HG02623 (cell line): ENCODE measurements around the gene RNU5B-1.

Experiments
- ATAC-seq: cut with Tn5 transposase; IDR thresholded peaks from one replicate; pipeline ENCODE4 v1.9.1; 2021; ENCODE audit warnings: moderate library complexity; ENCODE audit not compliant: unreplicated experiment

RNU5B-1 gene

DNA sequence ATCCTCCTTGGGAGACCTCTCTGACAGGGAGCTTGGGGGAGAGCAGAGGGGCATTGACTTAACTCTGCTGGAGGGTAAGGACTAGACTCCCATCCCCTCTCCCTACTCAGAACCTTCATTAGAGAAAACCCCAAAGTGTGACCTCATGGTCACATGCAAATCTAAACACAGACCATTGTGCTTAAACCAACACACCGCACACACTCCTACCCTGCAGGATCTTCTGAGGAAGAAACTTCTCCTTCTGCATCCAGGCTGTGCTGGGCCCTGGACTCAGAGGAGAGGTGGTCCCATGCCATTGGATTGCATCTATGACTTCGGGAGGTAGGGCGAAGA is 17.0 kb upstream of the RNU5B-1 start:
- ATAC-seq, result no peak

DNA sequence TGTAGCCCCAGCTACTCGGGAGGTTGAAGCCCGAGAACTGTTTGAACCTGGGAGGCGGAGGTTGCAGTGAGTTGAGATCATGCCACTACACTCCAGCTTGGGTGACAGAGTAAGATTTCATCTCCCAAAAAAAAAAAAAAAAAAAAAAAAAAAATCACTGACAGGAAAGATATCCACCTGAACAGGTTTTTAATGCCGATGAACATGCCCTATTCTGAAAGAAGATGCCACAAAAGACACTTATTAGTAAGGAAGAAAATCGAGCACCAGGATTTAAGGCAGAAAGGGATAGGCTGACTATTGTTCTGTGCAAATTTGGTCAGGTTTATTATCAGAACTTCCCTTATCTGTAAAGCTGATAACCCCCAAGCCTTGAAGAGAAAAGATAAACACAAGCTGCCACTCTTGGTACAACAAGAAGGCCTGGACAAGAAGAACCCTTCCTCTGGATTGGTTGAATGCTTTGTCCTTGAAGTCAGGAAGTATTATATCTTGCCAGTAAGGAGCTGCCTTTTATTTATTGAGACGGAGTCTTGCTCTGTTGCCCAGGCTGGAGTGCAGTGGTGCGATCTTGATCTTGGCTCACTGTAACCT is 15.1 kb upstream of the RNU5B-1 start:
- no peak for ATAC-seq

DNA sequence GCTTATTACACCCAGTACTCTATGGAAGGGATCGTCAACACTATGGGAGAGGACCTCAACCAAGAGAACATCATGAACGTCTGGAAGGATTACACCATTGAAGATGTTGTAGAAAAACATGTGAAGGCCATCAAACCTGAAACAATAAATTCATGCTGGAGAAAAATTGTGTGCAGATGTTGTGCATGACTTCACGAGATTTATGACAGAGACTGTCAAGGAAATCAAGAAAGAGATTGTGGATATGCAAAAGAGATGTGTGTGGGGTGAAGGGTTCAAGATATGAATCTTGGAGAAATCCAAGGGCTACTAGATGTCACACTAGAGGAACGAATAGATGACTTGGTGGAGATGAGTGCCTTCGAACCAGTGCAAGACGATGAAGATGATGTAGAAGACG is 14.2 kb upstream of the RNU5B-1 start:
- no peak for ATAC-seq

DNA sequence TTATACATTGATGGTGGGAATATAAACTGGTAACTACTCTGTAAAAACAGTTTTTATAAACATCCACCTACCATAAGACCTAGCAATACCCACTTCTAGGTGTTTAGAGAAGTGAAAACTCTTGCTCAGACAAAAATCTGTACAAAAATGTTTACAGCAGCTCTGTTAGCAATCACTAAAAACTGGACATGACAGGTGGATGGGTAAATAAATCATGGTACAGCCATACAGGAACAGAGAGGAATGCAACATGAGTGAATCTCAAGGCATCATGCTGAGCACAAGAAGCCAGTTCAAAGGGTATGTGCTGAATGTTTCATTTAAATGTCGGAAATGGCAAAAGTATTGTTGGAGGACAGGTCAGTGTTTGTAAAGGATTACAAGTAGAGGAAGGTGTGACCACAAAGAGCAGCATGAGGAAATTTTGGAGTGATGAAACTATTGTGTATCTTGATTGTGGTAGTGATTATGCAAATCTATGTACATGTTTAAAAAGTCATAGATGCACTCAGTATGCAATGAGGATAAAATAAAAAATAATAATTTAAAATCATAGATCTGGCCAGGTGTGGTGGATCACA is 11.4 kb upstream of the RNU5B-1 start:
- ATAC-seq, result no peak

DNA sequence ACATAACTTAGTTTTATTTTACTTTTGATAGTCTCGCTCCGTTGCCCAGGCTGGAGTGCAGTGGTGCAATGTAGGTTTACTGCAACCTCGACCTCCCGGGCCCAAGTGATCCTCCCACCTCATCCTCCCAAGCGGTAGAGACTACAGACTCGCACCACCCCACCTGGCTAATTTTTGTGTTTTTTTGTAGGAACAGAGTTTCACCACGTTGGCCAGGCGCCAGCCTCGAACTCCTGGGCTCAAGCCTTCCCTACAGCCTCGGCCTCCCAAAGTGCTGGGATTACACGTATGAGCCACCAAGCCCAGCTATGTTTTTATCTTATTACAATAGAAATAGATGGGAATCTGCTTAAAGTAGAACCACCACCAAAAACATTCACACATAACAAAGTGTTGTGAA is 5.7 kb upstream of the RNU5B-1 start:
- ATAC-seq, result no peak

DNA sequence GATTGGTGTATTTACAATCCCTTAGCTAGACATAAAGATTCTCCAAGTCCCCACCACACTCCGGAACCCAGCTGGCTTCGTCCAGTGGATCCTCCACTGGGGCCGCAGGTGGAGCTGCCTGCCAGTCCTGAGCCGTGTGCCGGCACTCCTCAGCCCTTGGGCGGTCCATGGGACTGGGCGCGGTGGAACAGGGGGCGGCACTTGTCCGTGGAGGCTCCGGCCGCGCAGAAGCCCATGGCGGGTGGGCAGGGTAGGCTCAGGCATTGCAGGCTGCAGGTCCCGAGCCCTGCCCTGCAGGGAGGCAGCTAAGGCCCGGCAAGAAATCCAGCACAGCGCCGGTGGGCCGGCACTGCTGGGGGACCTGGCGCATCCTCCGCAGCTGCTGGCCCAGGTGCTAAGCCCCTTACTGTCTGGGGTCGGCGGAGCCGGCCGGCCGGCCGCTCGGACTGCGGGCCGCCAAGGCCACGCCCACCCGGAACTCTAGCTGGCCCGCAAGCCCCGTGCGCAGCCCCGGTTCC is 3.5 kb upstream of the RNU5B-1 start:
- no peak for ATAC-seq

DNA sequence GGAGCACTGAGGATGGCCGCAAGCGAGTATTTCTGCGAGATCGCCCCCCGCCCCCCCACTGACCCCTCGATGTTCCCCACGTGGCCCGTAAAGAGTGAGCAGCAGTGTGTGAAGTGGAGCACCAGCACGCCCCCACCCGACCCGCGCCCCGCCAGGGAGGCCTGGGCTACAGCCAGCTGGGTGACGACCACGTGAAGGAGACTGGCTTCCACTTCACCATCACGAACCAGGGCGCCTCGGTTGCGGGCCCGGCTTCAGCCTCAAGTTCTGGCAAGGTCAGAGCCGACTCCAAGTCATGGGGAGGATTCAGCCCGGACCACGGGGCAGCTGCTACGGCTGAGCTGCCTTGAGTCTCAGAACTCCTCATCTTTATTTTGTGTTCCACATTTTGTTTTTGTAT is 2.4 kb upstream of the RNU5B-1 start:
- ATAC-seq, result no peak

DNA sequence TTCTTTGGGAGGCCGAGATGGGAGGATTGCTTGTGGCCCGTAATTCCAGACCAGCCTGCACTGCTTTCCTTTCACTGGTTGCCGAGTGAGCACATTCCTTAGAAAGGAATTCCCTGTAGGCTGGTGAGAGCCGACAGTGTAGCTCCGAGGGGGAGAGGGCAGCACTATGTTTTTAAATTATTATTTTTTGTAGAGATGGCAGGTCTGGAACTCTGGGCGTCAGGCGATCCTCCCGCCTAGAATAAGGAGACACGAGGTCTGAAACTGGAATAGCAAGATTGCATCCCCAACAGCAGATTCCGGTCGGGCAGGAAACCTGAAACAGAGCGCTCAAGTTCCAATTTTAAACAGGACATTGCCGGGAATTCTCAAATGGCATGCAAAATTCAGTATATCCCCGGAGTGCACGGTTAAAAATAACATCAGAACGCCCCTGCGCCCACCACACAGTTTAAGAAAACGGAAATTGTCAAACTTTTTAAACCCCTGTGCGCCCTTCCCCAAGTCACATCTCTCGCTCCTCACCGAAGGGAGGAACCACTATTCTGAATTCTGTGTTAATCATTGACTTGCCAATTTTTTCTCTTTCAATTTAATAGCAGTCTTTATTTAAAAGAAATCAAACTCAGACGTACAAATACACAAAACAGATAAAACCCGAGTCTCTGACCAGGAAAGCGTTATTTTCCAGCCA is 643 bp upstream of the RNU5B-1 start:
- no peak for ATAC-seq

DNA sequence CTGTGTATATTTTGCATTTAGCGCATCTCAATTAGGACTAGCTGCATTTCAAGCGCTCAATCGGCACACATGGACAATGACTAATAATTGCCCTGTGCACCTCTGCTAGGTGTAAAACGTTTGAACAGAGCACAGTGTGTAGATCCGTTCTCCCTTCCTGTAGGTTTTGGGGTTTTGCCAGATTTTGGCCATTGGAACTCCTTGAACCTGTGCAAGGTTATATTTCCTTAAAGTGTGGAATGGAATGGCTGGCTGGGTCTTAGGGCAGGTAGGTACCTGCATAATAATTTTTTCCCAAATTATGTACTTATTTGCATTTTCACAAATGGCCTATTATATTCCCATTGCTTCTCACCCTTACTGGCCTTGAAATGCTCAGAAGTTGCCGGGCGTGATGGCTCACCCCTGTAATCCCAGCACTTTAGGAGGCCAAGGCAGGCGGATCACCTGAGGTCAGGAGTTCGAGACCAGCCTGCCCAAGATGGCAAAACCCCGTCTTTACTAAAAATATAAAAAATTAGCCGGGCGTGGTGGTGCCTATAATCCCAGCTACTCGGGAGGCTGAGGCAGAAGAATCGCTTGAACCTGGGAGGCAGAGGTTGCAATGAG is 777 bp downstream of the RNU5B-1 start:
- ATAC-seq, result peak; percentile 30

DNA sequence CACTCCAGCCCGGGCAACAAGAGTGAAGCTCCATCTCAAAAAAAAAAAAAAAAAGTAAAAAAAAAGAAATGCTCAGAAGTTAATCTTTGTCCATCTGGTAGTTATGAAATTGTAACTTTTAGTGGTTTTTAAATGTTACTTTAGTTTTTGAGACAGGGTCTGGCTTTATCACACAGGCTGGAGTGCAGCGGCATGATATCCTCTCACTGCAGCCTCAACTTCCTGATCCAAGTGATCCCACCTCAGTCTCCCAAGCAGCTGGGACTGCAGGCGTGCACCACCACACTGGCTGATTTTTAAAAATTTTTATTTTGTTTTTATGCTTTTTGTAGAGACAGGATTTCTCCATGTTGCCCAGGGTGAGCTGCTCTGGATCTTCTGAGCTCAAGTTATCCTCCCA is 1.3 kb downstream of the RNU5B-1 start:
- no peak for ATAC-seq

DNA sequence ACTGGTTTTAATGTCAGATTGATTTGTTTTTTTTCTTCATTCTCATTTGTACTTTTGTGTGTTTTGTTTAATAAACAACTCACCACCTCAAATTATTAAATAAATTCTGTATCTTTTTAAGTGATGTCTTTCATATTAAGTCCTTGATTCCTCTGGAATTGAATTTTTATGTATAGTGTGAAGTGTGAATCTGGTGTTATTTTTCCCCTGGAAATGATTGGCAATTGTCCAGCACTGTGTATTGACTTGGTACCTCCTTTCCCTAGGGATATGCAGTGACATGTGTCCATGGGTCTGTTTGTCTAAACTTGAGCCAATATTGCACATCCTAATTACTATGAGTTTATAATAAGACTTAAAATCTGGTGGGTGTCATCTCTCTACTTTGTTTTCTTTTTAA is 2.1 kb downstream of the RNU5B-1 start:
- no peak for ATAC-seq

DNA sequence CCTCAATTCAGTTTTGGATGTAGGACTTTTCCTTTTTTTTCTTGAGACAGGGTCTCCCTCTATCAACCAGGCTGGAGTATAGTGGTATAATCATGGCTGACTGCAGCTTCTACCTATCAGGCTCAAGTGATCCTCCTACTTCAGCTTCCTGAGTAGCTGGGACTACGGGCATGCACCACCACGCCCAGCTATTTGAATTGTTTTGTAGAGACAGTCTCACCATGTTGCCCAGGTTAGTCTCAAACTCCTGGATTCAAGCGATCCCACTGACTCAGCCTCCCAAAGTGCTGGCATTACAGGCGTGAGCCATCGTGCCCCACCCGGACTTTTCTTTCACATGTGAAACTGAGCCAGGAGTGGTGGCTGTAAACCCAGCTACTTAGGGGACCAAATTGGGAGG is 3.5 kb downstream of the RNU5B-1 start:
- ATAC-seq, result no peak

DNA sequence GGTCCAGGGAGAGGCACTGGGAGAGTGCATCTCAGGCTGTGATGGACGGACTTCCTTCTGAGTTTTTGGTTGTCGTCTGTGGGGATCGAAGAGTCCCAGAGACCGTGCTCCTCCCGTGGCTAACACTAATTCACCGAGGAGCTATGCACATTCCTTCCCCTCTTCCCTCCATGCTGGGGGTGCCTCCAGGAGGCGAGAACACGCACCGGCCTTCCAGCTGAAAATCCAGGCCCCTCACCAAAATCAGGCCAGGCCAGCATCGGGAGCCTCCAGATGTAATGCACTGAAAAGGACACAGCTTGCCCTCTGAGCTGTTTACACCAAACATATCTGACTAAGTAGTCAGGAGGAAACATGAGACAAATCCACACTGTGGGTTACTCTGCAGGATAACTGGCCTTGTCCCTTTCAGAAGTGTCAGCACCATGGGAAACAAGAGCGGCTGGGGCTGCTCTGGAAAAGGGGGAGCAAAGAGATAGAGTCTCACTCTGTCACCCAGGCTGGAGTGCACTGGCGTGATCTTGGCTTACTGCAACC is 5.5 kb downstream of the RNU5B-1 start:
- ATAC-seq, result no peak

DNA sequence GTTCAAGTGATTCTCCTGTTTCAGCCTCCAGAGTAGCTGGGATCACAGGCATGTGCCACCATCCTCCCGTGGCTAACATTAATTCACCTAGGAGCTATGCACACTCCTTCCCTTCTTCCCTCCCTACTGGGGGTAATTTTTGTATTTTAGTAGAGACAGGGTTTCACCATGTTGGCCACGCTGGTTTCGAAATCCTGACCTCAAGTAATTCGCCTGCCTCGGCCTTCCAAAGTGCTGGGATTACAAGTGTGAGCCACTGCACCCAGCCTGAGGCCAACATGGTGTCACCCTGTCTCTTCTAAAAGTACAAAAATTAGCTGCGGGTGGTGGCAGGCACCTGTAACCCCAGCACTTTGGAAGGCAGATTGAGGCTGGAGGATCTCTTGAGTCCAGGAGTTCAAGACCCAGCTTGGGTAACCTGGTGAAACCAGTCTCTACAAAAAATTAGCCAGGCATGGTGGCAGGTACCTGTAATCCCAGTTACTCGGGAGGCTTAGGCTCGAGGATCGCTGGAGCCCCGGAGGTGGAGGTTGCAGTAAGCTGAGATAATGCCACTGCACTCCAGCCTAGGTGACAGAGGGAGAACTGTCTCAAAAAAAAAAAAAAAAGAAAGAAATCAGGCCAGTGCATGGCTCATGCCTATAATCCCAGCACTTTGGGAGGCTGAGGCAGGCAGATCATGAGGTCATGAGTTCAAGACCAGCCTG is 6.1 kb downstream of the RNU5B-1 start:
- ATAC-seq, result no peak

DNA sequence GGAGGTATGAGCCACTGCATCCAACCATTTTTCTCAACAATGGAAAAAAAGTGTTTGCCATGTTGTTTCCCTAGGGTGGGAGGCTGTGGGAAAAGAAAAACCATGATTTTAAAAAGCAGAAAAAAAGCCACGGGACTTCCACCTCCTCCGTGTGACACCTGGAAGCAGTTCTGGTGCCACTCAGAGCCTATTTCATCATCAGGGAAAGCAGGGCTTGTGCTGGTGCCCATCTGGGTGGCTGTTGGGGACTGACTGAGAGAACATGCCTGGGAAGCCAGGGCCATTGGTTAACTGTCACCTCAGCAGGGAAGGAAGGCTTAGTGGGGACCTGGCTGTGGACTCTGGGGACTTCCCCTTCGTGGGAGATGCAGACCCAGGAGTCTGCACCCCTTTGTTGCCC is 7.3 kb downstream of the RNU5B-1 start:
- ATAC-seq, result no peak

DNA sequence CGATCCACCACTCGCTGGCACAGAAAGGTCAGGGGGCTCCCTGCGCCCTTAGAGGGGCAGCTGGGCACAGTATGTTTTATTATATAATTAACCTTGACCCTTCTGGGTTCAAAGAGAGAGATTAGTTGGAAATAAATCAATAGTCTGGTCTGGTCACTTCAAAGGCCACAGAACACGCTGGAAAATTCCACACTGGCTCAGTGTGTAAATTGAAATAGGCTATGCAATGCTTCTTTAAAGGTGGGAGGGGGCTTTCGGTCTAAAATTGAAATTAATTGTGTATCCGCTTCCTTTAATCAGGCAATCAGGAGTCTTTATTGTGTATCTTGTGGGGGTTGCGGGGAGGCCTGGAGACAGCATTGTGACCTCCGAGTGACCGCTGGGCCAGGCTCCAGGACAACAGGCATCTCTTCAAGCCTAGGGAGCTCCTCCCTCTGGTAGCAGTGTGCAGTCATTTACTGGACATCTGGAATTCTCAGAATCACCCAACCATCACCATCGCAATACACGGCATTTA is 8.0 kb downstream of the RNU5B-1 start:
- ATAC-seq, result no peak

DNA sequence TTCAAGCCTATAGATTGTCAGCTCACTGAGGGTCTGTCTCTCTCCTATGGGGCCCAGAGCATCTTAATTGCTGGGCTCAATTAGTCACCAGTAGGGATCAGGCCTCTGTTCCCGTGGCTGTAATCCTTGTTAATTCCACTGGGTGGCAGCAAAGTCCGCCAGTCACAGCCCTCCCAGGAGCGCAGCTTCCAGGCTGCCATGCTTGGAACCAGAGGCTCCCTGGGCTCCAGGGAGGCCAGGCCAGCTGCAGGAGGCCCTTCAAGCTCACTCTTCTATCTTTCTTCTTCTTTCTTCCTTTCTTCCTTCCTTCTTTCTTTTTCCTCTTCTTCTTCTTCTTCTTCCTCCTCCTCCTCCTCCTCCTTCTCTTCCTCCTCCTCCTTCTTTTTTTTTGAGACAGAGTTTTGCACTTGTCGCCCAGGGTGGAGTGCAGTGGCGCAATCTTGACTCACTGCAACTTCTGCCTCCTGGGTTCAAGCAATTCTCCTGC is 14.4 kb downstream of the RNU5B-1 start:
- no peak for ATAC-seq

DNA sequence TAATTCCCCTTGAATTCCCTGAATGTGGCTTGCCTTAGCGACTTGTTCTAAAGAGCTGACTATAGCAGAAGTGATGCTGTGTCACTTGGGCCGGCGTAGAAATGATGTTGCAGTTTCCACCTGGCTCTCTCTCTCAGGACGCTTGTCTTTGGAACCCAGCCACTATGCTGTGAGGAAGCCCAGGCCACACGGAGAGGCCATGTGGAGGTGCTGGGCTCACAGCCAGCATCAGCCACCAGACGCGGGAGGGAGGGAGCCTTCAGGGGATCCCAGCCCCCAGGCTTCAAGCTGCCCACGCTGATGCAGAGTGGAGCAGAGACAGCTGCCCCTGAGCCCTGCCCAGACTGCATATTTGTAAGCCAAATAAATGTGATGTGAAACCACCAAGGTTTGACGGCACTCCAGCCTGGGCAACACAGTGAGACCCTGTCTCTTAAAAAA is 18.6 kb downstream of the RNU5B-1 start:
- ATAC-seq, result no peak

DNA sequence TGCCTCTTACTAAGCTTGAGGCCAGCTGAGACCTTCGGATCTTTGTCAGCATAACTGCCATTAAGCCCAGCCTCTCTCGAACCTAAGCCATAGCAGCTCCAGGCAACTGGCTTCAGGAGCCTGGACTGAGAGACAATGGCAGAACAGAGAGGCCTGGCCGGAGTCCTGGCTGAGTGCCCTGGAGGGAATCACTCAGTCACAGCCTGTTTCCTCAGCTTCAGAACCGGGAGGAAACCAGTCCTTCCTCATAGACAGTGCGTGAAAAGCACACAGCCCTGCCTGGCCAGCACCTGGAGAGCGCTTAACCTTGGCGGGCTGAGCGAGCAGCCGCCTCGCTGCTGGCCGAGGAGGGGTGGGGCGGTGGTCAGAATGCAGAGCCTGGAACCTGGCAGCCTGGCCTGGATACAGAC is 21.6 kb downstream of the RNU5B-1 start:
- ATAC-seq, result no peak

DNA sequence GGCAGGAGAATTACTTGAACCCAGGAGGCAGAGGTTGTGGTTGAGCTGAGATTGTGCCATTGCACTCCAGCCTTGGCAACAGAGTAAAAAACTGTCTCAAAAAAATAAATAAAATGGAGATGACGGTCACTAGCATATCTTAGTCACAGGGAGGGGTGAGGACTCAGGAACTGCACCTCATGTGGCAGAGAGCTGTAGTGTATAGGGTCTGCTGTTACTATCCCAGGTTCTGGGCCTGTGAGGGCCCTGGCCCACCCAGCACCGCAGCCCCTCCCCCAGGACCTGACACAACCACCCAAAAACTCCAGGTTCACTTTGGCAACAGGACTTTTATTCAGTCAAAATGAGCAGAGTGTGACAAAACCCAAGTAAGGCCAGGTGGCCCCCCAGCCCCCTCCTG is 22.3 kb downstream of the RNU5B-1 start:
- ATAC-seq, result no peak
